Cardiac muscle cell (in vitro differentiated cells and primary cell): Measurements from ENCODE around the gene SEC14L1. TPM values are rescaled to one million over a fixed set of nuclear protein-coding genes. Genes with fewer than 3 reads are reported as not detected.

ENCODE experiments used
- DNase-seq, 2 donors: peaks; one replicate each; pipeline versions ENCODE4 v3.0.0 to v3.0.0-alpha.2; 2010 to 2017; ENCODE audit warnings: low read depth in 1 of 2, low spot score in 1 of 2
- H3K27ac ChIP-seq: fragments of 200-600 bp; sonication (generic); 2 replicates; pipeline ENCODE4 v1.5.1; 2016
- H3K27me3 ChIP-seq: fragments of 200-600 bp; sonication (generic); 2 replicates; pipeline ENCODE4 v1.6.0; 2016; ENCODE audit warnings: control low read depth
- H3K36me3 ChIP-seq: fragments of 200-600 bp; sonication (generic); 2 replicates; pipeline ENCODE4 v1.5.1; 2016; ENCODE audit warnings: control low read depth
- H3K4me1 ChIP-seq: fragments of 200-600 bp; sonication (generic); 2 replicates; pipeline ENCODE4 v1.8.1; 2017; ENCODE audit warnings: low read depth, mild to moderate bottlenecking, mixed run types
- H3K4me3 ChIP-seq: fragments of 200-600 bp; sonication (generic); 2 replicates; pipeline ENCODE4 v1.5.1; 2016; ENCODE audit warnings: mild to moderate bottlenecking
- H3K9me3 ChIP-seq: fragments of 200-600 bp; sonication (generic); 2 replicates; pipeline ENCODE4 v1.5.1; 2017; ENCODE audit warnings: low read depth, mild to moderate bottlenecking, control low read depth
- CTCF ChIP-seq: IDR thresholded peaks from 2 replicates; pipeline ENCODE4 v1.5.1; 2012; ENCODE audit warnings: low read depth, mild to moderate bottlenecking, low read length
- polyA plus RNA-seq: library from polyadenylated mRNA; unstranded; fragments of >200 nt; fragmentation: Nextera tagmentation; extraction: Ambion mirVana; gene quantifications from 2 replicates; pipeline ENCODE4 v1.2.1, GENCODE V29; 2016
- total RNA-seq: library from RNA; depleted of rRNA; stranded (reverse); fragments of >200 nt; gene quantifications from 2 replicates; pipeline ENCODE4 v1.2.3, GENCODE V29; 2016

SEC14L1 gene
- total and polyA plus RNA-seq, 2 experiments from 2014 or later, result 25.5 to 30.0 TPM

DNA sequence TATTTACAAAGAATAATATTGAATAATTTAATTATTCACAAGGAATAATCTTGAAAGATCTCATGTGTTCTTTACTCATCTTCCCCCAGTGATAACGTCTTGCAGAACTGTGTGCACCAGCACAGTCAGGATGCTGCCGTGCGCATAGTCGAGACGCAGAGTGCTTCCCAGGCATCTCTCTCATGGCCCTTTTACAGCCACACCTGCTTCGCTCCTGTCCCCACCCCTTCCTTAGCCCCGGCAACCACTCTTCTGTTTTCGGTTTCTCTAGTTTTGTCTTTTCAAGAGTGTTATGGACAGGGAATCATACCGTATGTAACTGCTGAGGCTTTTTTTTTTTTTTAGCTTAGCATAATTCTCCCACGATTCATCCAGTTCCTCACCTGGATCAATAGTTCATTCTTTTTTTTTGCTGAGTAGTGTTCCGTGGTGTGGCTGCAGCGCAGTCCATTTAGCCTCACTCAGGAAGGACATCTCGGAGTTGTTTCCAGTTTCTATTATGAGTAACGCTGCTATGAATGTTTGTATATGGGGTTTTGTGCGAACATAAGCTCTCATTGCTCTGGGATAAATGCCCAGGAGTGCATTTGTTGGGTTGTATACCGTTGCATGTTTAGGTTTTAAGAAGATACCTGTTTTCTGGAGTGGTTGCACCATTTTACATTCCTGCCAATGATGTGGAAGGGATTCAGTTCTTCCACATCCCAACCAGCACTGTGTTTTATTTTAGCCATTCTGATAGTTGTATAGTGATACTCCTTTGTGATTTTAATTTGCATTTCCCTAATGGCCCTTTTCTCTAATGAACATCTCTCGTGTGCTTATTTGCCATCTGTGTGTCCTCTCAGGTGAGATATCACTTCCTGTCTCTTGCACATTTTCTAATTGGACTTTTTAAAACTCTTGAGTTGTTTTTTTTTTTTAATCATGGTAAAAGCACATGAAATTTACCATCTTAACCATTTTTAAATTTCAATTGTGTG lies 47.6 kb downstream of the SEC14L1 start:
- Histone ChIP-seq H3K4me3 (no peak overlapping the region), H3K9me3 (no peaks in the 10 kb centered on the region), H3K27me3 (no peaks in the 10 kb centered on the region), H3K36me3 (peaks cover 4% of the 10 kb centered on the region), H3K27ac (no peak overlapping the region), H3K4me1 (peaks cover 25% of the 10 kb centered on the region)
- DNase-seq, result no peak
- no peak for TF ChIP-seq CTCF

- H3K9me3 ChIP-seq, result no peaks in the 10 kb centered on the region
- no peaks in the 10 kb centered on the region for H3K27me3 ChIP-seq
- TF ChIP-seq CTCF, result no peak
- peaks cover 4% of the 10 kb centered on the region for H3K36me3 ChIP-seq
- no peak overlapping the region for H3K27ac ChIP-seq
- DNase-seq, result no peak
- peaks cover 25% of the 10 kb centered on the region for H3K4me1 ChIP-seq
- H3K4me3 ChIP-seq, result no peak overlapping the region
These were observed 48.4 kb downstream of the SEC14L1 start for GRCh38 chr17:77189148-77189547.

DNA sequence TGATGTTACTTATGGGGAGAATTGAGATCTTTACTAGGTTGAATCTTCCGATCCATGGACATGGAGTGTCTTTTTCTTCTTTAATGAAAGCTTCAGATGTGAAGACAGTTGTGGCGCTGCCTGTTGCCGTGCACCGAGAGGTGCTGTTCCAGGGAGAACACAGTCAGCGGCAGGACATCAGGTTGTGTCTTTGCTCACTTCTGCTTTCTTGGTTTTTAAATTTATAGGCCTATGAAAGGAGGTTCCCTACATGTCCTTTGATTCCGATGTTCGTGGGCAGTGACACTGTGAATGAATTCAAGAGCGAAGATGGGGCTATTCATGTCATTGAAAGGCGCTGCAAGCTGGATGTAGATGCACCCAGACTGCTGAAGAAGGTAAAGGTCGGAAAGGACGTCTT lies 49.8 kb downstream of the SEC14L1 start:
- Histone ChIP-seq H3K9me3 (no peaks in the 10 kb centered on the region), H3K36me3 (peaks cover 11% of the 10 kb centered on the region), H3K27ac (no peak overlapping the region), H3K4me3 (no peak overlapping the region), H3K4me1 (peaks cover 13% of the 10 kb centered on the region), H3K27me3 (no peaks in the 10 kb centered on the region)
- no peak for DNase-seq
- TF ChIP-seq CTCF, result no peak

DNA sequence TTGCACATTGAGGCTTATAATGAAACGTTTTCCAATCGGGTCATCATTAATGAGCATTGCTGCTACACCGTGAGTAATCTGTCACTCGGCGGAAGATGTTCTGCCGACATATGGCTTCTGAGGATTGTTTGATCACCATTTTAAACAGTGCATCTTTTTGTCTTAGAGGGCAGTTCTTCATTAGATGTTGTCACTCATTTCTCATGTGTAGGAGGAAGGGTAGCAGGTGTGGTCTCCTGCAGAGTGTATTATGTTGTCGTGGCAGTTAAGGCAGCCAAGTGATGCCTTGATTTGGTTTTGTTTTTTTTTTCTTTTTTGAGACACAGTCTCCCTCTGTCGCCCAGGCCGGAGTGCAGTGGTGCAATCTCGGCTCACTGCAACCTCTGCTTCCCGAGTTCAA lies 50.5 kb downstream of the SEC14L1 start:
- no peak overlapping the region for H3K4me3 ChIP-seq
- H3K27me3 ChIP-seq, result no peaks in the 10 kb centered on the region
- H3K36me3 ChIP-seq, result peaks cover 18% of the 10 kb centered on the region
- no peak for DNase-seq
- no peak overlapping the region for H3K27ac ChIP-seq
- no peaks in the 10 kb centered on the region for H3K9me3 ChIP-seq
- no peak for TF ChIP-seq CTCF
- H3K4me1 ChIP-seq, result peaks cover 8% of the 10 kb centered on the region

DNA sequence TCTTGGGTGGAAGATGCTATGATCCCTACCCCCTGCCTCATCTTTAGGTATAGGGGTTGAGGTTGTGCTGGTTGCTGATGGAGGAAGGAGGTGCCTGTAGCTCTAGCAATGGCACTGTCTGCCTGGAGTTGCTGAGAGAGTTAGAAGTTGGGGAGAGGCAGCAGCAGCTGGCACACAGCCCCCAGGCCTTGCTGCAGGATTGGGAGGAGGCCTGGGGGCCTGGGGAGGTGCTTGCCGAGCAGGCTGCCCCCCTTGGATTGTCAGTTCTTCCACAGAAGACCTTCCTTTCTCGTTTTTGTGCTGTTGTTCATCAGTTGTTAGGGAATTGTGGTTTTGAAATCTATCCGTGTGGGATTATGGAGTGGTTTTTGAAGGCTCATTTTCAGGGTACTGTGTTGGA lies 52.9 kb downstream of the SEC14L1 start:
- Histone ChIP-seq H3K36me3 (peaks cover 37% of the 10 kb centered on the region), H3K27ac (no peak overlapping the region), H3K4me3 (no peak overlapping the region), H3K4me1 (peaks cover 3% of the 10 kb centered on the region), H3K27me3 (no peaks in the 10 kb centered on the region), H3K9me3 (no peaks in the 10 kb centered on the region)
- TF ChIP-seq CTCF, result no peak
- no peak for DNase-seq
